Colonic mucosa (tissue), 4 donors: ENCODE results near the gene FOXC2. TPM values are rescaled to one million over a fixed set of nuclear protein-coding genes. Genes with fewer than 3 reads are reported as not detected.

ENCODE experiments used
- DNase-seq: peaks from one replicate; pipeline ENCODE4 v3.0.0-alpha.2; 2020
- H3K27ac ChIP-seq: fragments of 200-600 bp; one replicate; pipeline ENCODE4 v1.8.0; 2021
- H3K27me3 ChIP-seq: fragments of 200-600 bp; one replicate; pipeline ENCODE4 v1.8.0; 2021
- H3K36me3 ChIP-seq: fragments of 200-600 bp; one replicate; pipeline ENCODE4 v1.8.0; 2021
- H3K4me1 ChIP-seq: fragments of 200-600 bp; one replicate; pipeline ENCODE4 v1.8.0; 2021; ENCODE audit warnings: mild to moderate bottlenecking
- H3K4me3 ChIP-seq: fragments of 200-600 bp; one replicate; pipeline ENCODE4 v1.8.0; 2021
- H3K9ac ChIP-seq, 2 donors: one replicate each; pipeline ENCODE4 v1.7.0; 2013; ENCODE audit warnings: control low read depth in 2 of 2, low read depth in 2 of 2, low read length in 2 of 2
- H3K9me3 ChIP-seq: fragments of 200-600 bp; one replicate; pipeline ENCODE4 v1.8.0; 2021
- intact Hi-C: fragments of 100-400 bp; cut with DNase I; formaldehyde crosslinking; loops from one replicate; pipeline ENCODE4 v1.14.1; 2022
- total RNA-seq, 2 donors: library from RNA; stranded (reverse); fragmentation: NEBNext Ultra II Directional in 1 of 2; extraction: Animal tissue kit (Norgen Biotek cat#: 25700) in 1 of 2; gene quantifications; one replicate each; pipeline ENCODE4 v1.2.1, GENCODE V29; 2021
- TF ChIP-seq, protein P1 (sequence below): fragments of 200-600 bp; IDR thresholded peaks from one replicate; pipeline ENCODE4 v1.8.0; 2022; ENCODE audit warnings: antibody characterized with exemption, mild to moderate bottlenecking
- donor health status: healthy.
- donor health status: DM: no; HTN: no; CAD: no.
- donor health status: DM: no; HTN: no; CAD: no.

Gene FOXC2
- total RNA-seq, 2 donors from 2014 or later = 0.11 to 0.22 TPM

GRCh38 chr16:86591270-86591669 is 24.6 kb downstream of the FOXC2 start:
- H3K36me3 ChIP-seq = no peaks in the 10 kb centered on the region
- TF ChIP-seq, protein P1, sequence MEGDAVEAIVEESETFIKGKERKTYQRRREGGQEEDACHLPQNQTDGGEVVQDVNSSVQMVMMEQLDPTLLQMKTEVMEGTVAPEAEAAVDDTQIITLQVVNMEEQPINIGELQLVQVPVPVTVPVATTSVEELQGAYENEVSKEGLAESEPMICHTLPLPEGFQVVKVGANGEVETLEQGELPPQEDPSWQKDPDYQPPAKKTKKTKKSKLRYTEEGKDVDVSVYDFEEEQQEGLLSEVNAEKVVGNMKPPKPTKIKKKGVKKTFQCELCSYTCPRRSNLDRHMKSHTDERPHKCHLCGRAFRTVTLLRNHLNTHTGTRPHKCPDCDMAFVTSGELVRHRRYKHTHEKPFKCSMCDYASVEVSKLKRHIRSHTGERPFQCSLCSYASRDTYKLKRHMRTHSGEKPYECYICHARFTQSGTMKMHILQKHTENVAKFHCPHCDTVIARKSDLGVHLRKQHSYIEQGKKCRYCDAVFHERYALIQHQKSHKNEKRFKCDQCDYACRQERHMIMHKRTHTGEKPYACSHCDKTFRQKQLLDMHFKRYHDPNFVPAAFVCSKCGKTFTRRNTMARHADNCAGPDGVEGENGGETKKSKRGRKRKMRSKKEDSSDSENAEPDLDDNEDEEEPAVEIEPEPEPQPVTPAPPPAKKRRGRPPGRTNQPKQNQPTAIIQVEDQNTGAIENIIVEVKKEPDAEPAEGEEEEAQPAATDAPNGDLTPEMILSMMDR = no peak
- no peak overlapping the region for H3K9ac ChIP-seq
- intact Hi-C loops = no loop called here
- no peak overlapping the region for H3K27ac ChIP-seq
- no peaks in the 10 kb centered on the region for H3K4me1 ChIP-seq
- H3K9me3 ChIP-seq = no peaks in the 10 kb centered on the region
- DNase-seq = no peak
- no peak overlapping the region for H3K4me3 ChIP-seq
- peaks cover 16% of the 10 kb centered on the region for H3K27me3 ChIP-seq

DNA sequence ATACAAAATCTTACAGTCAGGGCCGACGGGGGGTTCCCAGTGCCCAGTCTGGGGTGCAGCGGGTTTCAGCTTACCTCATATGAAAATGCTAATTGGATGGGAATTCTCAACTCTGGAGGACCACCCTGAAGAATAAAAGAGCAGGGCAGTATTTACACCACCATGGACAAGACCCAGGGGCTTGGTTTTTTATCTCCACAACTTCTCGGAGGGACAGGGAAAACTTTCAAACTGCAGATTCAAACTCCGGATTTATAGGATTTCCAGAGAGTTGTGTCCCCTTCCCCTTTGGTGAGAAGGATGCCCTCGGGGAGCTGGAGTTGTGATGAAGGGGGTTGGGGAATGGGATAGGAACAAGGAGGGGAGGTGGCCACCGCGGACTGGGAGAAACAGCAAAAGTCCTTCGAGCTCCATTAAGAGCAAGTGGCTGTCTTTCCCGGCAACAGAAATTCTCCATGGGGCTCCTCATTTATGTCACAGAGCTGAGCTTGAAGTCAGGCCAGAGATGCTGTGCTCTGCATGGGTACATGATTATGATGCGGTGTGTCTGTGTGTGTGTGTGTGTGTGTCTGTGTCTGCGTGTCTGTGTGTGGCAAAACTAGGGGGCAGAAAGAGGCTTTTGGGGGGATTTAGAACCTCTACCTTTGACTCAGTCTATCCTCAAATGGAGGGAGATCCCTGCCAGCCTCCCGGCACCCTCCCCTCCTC is 27.4 kb downstream of the FOXC2 start:
- no peaks in the 10 kb centered on the region for H3K36me3 ChIP-seq
- no peak for DNase-seq
- peaks cover 16% of the 10 kb centered on the region for H3K27me3 ChIP-seq
- no peak overlapping the region for H3K9ac ChIP-seq
- H3K4me3 ChIP-seq = no peak overlapping the region
- no peaks in the 10 kb centered on the region for H3K9me3 ChIP-seq
- intact Hi-C loops = no loop called here
- H3K4me1 ChIP-seq = no peaks in the 10 kb centered on the region
- no peak overlapping the region for H3K27ac ChIP-seq
- TF ChIP-seq, protein P1 = no peak

- DNase-seq = no peak
- H3K27ac ChIP-seq = no peak overlapping the region
- H3K9me3 ChIP-seq = no peaks in the 10 kb centered on the region
- intact Hi-C loops = no loop called here
- peaks cover 16% of the 10 kb centered on the region for H3K27me3 ChIP-seq
- H3K9ac ChIP-seq = no peak overlapping the region
- no peaks in the 10 kb centered on the region for H3K4me1 ChIP-seq
- TF ChIP-seq, protein P1 = no peak
- no peaks in the 10 kb centered on the region for H3K36me3 ChIP-seq
- H3K4me3 ChIP-seq = no peak overlapping the region
Observed at GRCh38 chr16:86594721-86595120, 28.1 kb downstream of the FOXC2 start.

- TF ChIP-seq, protein P1 = no peak
- intact Hi-C loops = no loop called here
- Histone ChIP-seq H3K4me1 (no peaks in the 10 kb centered on the region), H3K36me3 (no peaks in the 10 kb centered on the region), H3K9me3 (no peaks in the 10 kb centered on the region), H3K9ac (no peak overlapping the region), H3K27me3 (peaks cover 16% of the 10 kb centered on the region), H3K27ac (no peak overlapping the region), H3K4me3 (no peak overlapping the region)
- no peak for DNase-seq
Observed at GRCh38 chr16:86595983-86596605, 29.5 kb downstream of the FOXC2 start.

DNA sequence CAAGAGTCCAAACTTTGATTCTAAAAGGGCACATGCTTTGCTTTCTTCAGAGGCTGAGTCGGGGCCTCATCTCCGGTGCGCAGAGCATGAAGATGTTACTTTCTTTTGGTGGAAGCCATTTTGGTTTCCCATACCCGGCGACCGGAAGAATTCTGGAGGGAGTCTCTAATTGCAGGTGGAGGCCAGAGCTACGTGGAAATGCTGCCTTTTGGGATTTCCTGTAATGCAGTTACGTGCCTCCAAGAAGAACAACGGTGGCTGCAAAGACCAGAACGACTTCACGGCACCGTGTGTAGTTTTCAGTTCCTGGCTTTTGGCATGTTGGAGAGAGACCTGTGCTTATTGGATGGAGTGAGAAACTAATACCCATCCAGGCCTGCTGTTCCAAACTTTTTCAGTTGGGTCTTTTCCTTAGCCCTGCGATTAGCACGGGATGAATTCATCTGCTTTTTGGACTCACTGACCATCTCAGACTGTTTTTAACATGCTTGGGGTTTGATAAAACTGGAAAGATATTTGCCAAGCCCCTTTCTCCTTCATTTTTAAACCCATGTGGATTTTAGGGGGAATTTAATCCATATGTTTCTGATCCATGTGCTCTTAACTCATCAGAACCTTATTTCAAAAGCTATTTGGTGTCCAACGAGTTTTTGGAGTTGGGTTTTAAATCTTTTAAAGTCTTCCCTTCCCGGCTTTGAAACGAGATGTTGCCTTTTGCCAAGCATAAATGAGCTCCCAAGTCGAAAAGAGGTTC is 30.7 kb downstream of the FOXC2 start:
- Histone ChIP-seq H3K9me3 (no peaks in the 10 kb centered on the region), H3K27ac (no peak overlapping the region), H3K4me3 (no peak overlapping the region), H3K36me3 (no peaks in the 10 kb centered on the region), H3K4me1 (no peaks in the 10 kb centered on the region), H3K9ac (no peak overlapping the region), H3K27me3 (peaks cover 16% of the 10 kb centered on the region)
- TF ChIP-seq, protein P1 = no peak
- no peak for DNase-seq
- intact Hi-C loops = no loop called here
